Right ventricle myocardium inferior (tissue), 1 donor: ENCODE measurements around the gene GPRC5B. TPM values are rescaled to one million over a fixed set of nuclear protein-coding genes. Genes with fewer than 3 reads are reported as not detected.

Source experiments
- ATAC-seq: fragments of 200-7000 bp; cut with Tn5 transposase; one replicate; pipeline ENCODE4 v1.9.1; 2020; ENCODE audit warnings: mild to moderate bottlenecking, moderate library complexity
- DNase-seq: peaks from one replicate; pipeline ENCODE4 v3.0.0; 2021; ENCODE audit errors: missing footprints
- intact Hi-C: fragments of 100-400 bp; cut with DNase I; formaldehyde crosslinking; loops from one replicate; pipeline ENCODE4 v1.11.0; 2022
- total RNA-seq: library from RNA; stranded (reverse); fragmentation: NEBNext Ultra II Directional; extraction: Animal tissue kit (Norgen Biotek cat#: 25700); gene quantifications from one replicate; pipeline ENCODE4 v1.2.1, GENCODE V29; 2021
- donor health status: DM: no; HTN: yes; CAD: no; lungs with severe emphysema.

GPRC5B gene
- total RNA-seq, 1 donor from 2014 or later, result 90.0 TPM

GRCh38 chr16:19854543-19854876 lies 30.1 kb downstream of the GPRC5B start:
- no peak for DNase-seq
- intact Hi-C loops, result no loop called here
- ATAC-seq, result no peak

- intact Hi-C loops, result no loop called here
- DNase-seq (no peak), ATAC-seq (no peak)
These were observed 30.7 kb downstream of the GPRC5B start for GRCh38 chr16:19853742-19854542.

- DNase-seq, result no peak
- ATAC-seq, result no peak
- intact Hi-C loops, result no loop called here
These were observed 31.4 kb downstream of the GPRC5B start for GRCh38 chr16:19853132-19853741.

- intact Hi-C loops, result no loop called here
- DNase-seq, result no peak
- peak; percentile 63 for ATAC-seq
These were observed 33.2 kb downstream of the GPRC5B start for GRCh38 chr16:19851476-19851875.

GRCh38 chr16:19850131-19850817 lies 34.4 kb downstream of the GPRC5B start:
- intact Hi-C loops, result no loop called here

GRCh38 chr16:19848756-19849155 lies 35.9 kb downstream of the GPRC5B start:
- no peak for DNase-seq
- intact Hi-C loops, result no loop called here
- ATAC-seq, result no peak

More at GRCh38 chr16:19850131-19850817, 34.4 kb downstream of the GPRC5B start:
- ATAC-seq (no peak), DNase-seq (no peak)

GRCh38 chr16:19846436-19846835 lies 38.2 kb downstream of the GPRC5B start:
- intact Hi-C loops, result no loop called here
- DNase-seq (no peak), ATAC-seq (no peak)

- intact Hi-C loops, result loop anchor here (5.0 kb wide), 1 partner anchor 37 kb away; the partner anchor contains the start of gene GPRC5B
- DNase-seq, result no peak
- ATAC-seq, result no peak
These were observed 39.6 kb downstream of the GPRC5B start for GRCh38 chr16:19844945-19845641.

- intact Hi-C loops, result loop anchor here (2.0 to 5.0 kb wide), 2 partner anchors 17 to 39 kb away; partner anchors contain the start of gene GPRC5B
- DNase-seq, result no peak
- no peak for ATAC-seq
These were observed 41.3 kb downstream of the GPRC5B start for GRCh38 chr16:19843371-19843770.

- intact Hi-C loops, result loop anchor here (2.0 to 5.0 kb wide), 2 partner anchors 18 to 40 kb away; partner anchors contain the start of gene GPRC5B
- DNase-seq, result no peak
These were observed 42.1 kb downstream of the GPRC5B start for GRCh38 chr16:19842426-19843157.

GRCh38 chr16:19841184-19841583 lies 43.5 kb downstream of the GPRC5B start:
- ATAC-seq (peak; percentile 78), DNase-seq (no peak)
- intact Hi-C loops, result loop anchor here (5.0 kb wide), 1 partner anchor 41 kb away; the partner anchor contains the start of gene GPRC5B

More at GRCh38 chr16:19842426-19843157, 42.1 kb downstream of the GPRC5B start:
- no peak for ATAC-seq

GRCh38 chr16:19840524-19841110 lies 44.0 kb downstream of the GPRC5B start:
- no peak for DNase-seq
- intact Hi-C loops, result loop anchor here (5.0 kb wide), 1 partner anchor 42 kb away; the partner anchor contains the start of gene GPRC5B
- ATAC-seq, result peak; percentile 95

- intact Hi-C loops, result no loop called here
- ATAC-seq (no peak), DNase-seq (no peak)
These were observed 46.5 kb downstream of the GPRC5B start for GRCh38 chr16:19837984-19838707.

- intact Hi-C loops, result no loop called here
- ATAC-seq, result no peak
- no peak for DNase-seq
These were observed 47.2 kb downstream of the GPRC5B start for GRCh38 chr16:19837331-19837980.

- intact Hi-C loops, result no loop called here
These were observed 48.7 kb downstream of the GPRC5B start for GRCh38 chr16:19835968-19836421.

GRCh38 chr16:19835196-19835595 lies 49.5 kb downstream of the GPRC5B start:
- ATAC-seq (no peak), DNase-seq (no peak)
- intact Hi-C loops, result no loop called here

More at GRCh38 chr16:19835968-19836421, 48.7 kb downstream of the GPRC5B start:
- ATAC-seq (no peak), DNase-seq (no peak)

GRCh38 chr16:19833581-19833980 lies 51.1 kb downstream of the GPRC5B start:
- intact Hi-C loops, result no loop called here
- DNase-seq (no peak), ATAC-seq (no peak)
